HK-2 (cell line): ENCODE measurements around the gene GNAS.
A peak's percentile ranks its signal among the peaks of the same experiment; 100 is the strongest.

Experiments
- DNase-seq: peaks from one replicate; pipeline ENCODE4 v3.0.0-alpha.2; 2018; ENCODE audit not compliant: unreplicated experiment

GNAS gene

GRCh38 chr20:58880994-58881752 lies 28.7 kb downstream of the GNAS start:
- no peak for DNase-seq

GRCh38 chr20:58882704-58883089 lies 30.2 kb downstream of the GNAS start:
- DNase-seq, result no peak

GRCh38 chr20:58883241-58883691 lies 30.8 kb downstream of the GNAS start:
- DNase-seq, result no peak

- DNase-seq, result no peak
These were observed 32.5 kb downstream of the GNAS start for GRCh38 chr20:58884966-58885365.

- DNase-seq, result no peak
These were observed 34.0 kb downstream of the GNAS start for GRCh38 chr20:58886546-58886945.

- DNase-seq, result no peak
These were observed 35.6 kb downstream of the GNAS start for GRCh38 chr20:58888103-58888502.

- DNase-seq, result peak; percentile 78
These were observed 36.2 kb downstream of the GNAS start for GRCh38 chr20:58888521-58889333.

- DNase-seq, result no peak
These were observed 36.8 kb downstream of the GNAS start for GRCh38 chr20:58889334-58889760.

GRCh38 chr20:58889798-58890517 lies 37.4 kb downstream of the GNAS start:
- DNase-seq, result no peak

- peak; percentile 61 for DNase-seq
These were observed 38.1 kb downstream of the GNAS start for GRCh38 chr20:58890518-58891085.

GRCh38 chr20:58891086-58891717 lies 38.7 kb downstream of the GNAS start:
- peak; percentile 76 for DNase-seq

GRCh38 chr20:58891718-58892140 lies 39.2 kb downstream of the GNAS start:
- no peak for DNase-seq

GRCh38 chr20:58892141-58892931 lies 39.8 kb downstream of the GNAS start:
- DNase-seq, result peak; percentile 84

GRCh38 chr20:58892932-58893224 lies 40.4 kb downstream of the GNAS start:
- no peak for DNase-seq

GRCh38 chr20:58893355-58894120 lies 41.0 kb downstream of the GNAS start:
- DNase-seq, result no peak

- DNase-seq, result no peak
These were observed 42.3 kb downstream of the GNAS start for GRCh38 chr20:58894652-58895447.

- no peak for DNase-seq
These were observed 43.1 kb downstream of the GNAS start for GRCh38 chr20:58895448-58896180.

GRCh38 chr20:58896820-58897219 lies 44.3 kb downstream of the GNAS start:
- no peak for DNase-seq

GRCh38 chr20:58897488-58897887 lies 45.0 kb downstream of the GNAS start:
- DNase-seq, result no peak
